Gastrocnemius medialis (tissue), 4 donors: ENCODE results near the gene SLC11A1.

Experiments used
- CTCF ChIP-seq, 5 experiments: fragments of 450-650 bp in 3 of 5; fragments of 200-600 bp in 2 of 5; sonication (generic) in 2 of 5; IDR thresholded peaks in 4 of 5; conservative IDR thresholded peaks in 1 of 5; 1 replicate in 4 of 5; 2 replicates in 1 of 5; pipeline ENCODE4 v1.5.1; 2016 to 2019; ENCODE audit warnings: antibody characterized with exemption in 5 of 5, mild to moderate bottlenecking in 3 of 5, moderate library complexity in 3 of 5
- POLR2A ChIP-seq, 2 donors: fragments of 450-650 bp; IDR thresholded peaks; one replicate each; pipeline ENCODE4 v1.6.1; 2017; ENCODE audit warnings: antibody characterized with exemption in 2 of 2, mild to moderate bottlenecking in 2 of 2, moderate library complexity in 2 of 2

- TF ChIP-seq CTCF (IDR thresholded peaks at IDR 0.05 in 4 of 5, conservative IDR thresholded peaks at IDR 0.05 in 1 of 5) (no peak), POLR2A (IDR thresholded peaks at IDR 0.05) (no peak)
Observed at GRCh38 chr2:218401890-218402289, 19.8 kb downstream of the SLC11A1 start.
